Calu3 (cell line): Measurements from ENCODE around the gene SLC16A10. TPM values are rescaled to one million over a fixed set of nuclear protein-coding genes. Genes with fewer than 3 reads are reported as not detected.

Experiments used
- Bru-seq: library from RNA; stranded (reverse); fragments of 400-500 nt; gene quantifications from one replicate; lab custom pipeline; 2021; lab: Mats Ljungman, UMichigan
- BruChase-seq, 2 experiments: library from RNA; stranded (reverse); fragments of 400-500 nt; gene quantifications; one replicate each; lab custom pipeline; 2021; lab: Mats Ljungman, UMichigan
- BruUV-seq: library from RNA; stranded (reverse); fragments of 400-500 nt; replicated peaks from 2 replicates; lab custom pipeline; 2021; lab: Mats Ljungman, UMichigan
- CTCF ChIA-PET: fragments of 300-600 bp; sonication (Branson Sonifier 250); formaldehyde crosslinking; loops from one replicate; lab custom pipeline; 2022; ENCODE audit warnings: antibody characterized with exemption; lab: Charles Lee
- DNase-seq: peaks from one replicate; pipeline ENCODE4 v3.0.0; 2022
- H3K27ac Mint-ChIP-seq: one replicate; pipeline ENCODE4 v1.8.0; 2022; ENCODE audit warnings: mixed read lengths; ENCODE audit not compliant: unreplicated experiment
- H3K27me3 Mint-ChIP-seq: one replicate; pipeline ENCODE4 v1.8.0; 2022; ENCODE audit warnings: mixed read lengths; ENCODE audit not compliant: unreplicated experiment
- H3K36me3 Mint-ChIP-seq: one replicate; pipeline ENCODE4 v1.8.0; 2022; ENCODE audit warnings: mild to moderate bottlenecking, moderate library complexity, mixed read lengths; ENCODE audit not compliant: insufficient read depth, unreplicated experiment
- H3K4me1 Mint-ChIP-seq: one replicate; pipeline ENCODE4 v1.8.0; 2022; ENCODE audit warnings: mild to moderate bottlenecking, low read depth, mixed read lengths; ENCODE audit not compliant: unreplicated experiment
- H3K4me3 Mint-ChIP-seq: one replicate; pipeline ENCODE4 v1.8.0; 2022; ENCODE audit warnings: mild to moderate bottlenecking, low read depth, moderate library complexity, mixed read lengths; ENCODE audit not compliant: unreplicated experiment
- H3K9me3 Mint-ChIP-seq: one replicate; pipeline ENCODE4 v1.8.0; 2022; ENCODE audit warnings: low read depth, mixed read lengths; ENCODE audit not compliant: unreplicated experiment
- intact Hi-C: fragments of 100-400 bp; cut with micrococcal nuclease; formaldehyde crosslinking; loops from one replicate; pipeline ENCODE4 v1.10.0; 2022; ENCODE audit not compliant: unreplicated experiment
- long read RNA-seq: library from polyadenylated mRNA; stranded (forward); transcript quantifications from one replicate; pipeline ENCODE4 v2.0.0, GENCODE V29; 2022
- total RNA-seq: library from RNA; stranded (reverse); gene quantifications from 2 replicates; pipeline ENCODE4 v1.2.3, GENCODE V29; 2022
- TF ChIP-seq, protein P1 (sequence below): fragments of 200-600 bp; IDR thresholded peaks from one replicate; pipeline ENCODE4 v1.8.0; 2022; ENCODE audit warnings: antibody characterized with exemption; ENCODE audit not compliant: unreplicated experiment

The SLC16A10 gene
- 2.6 TPM in 2 replicates for total RNA-seq
- Bru-seq, nascent RNA: percentile 36 among the genes with signal in this experiment
- BruChase-seq, experiment 1, labeled RNA remaining after a 6-hour chase: percentile 33 among the genes with signal in this experiment
- percentile 35 among the genes with signal in this experiment for BruChase-seq, experiment 2, labeled RNA remaining after a 2-hour chase
- long read RNA-seq, partial matches to known transcripts: 0 of 1 reads
- long read RNA-seq, other reads (novel, unspliced or antisense): 0 of 1 reads

GRCh38 chr6:111087106-111087835 lies at the start of gene SLC16A10:
TSS of gene SLC16A10 (plus strand) at chr6:111087503. CDS start at chr6:111087753, 250 bp downstream.
- TF ChIP-seq, protein P1, sequence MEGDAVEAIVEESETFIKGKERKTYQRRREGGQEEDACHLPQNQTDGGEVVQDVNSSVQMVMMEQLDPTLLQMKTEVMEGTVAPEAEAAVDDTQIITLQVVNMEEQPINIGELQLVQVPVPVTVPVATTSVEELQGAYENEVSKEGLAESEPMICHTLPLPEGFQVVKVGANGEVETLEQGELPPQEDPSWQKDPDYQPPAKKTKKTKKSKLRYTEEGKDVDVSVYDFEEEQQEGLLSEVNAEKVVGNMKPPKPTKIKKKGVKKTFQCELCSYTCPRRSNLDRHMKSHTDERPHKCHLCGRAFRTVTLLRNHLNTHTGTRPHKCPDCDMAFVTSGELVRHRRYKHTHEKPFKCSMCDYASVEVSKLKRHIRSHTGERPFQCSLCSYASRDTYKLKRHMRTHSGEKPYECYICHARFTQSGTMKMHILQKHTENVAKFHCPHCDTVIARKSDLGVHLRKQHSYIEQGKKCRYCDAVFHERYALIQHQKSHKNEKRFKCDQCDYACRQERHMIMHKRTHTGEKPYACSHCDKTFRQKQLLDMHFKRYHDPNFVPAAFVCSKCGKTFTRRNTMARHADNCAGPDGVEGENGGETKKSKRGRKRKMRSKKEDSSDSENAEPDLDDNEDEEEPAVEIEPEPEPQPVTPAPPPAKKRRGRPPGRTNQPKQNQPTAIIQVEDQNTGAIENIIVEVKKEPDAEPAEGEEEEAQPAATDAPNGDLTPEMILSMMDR: no peak
- peak; percentile 73 for DNase-seq
- no peaks in the 10 kb centered on the region for H3K27me3 Mint-ChIP-seq
- peak within 1 kb of the TSS; percentile 85 for H3K4me3 Mint-ChIP-seq
- H3K27ac Mint-ChIP-seq: no peak within 1 kb of the TSS
- no TSS peak for BruUV-seq
- intact Hi-C loops: no loop called here
- H3K36me3 Mint-ChIP-seq: peaks cover 19% of the 10 kb centered on the region
- peaks cover 13% of the 10 kb centered on the region for H3K4me1 Mint-ChIP-seq
- CTCF ChIA-PET: interaction anchor here (1.0 kb wide), 1 partner anchor 55 kb away, joined by 7 read pairs; no protein-coding TSS in a partner anchor
- H3K9me3 Mint-ChIP-seq: no peaks in the 10 kb centered on the region

GRCh38 chr6:111038534-111039252 lies 48.6 kb upstream of the SLC16A10 start:
- no peak for DNase-seq
- Mint-ChIP-seq H3K36me3 (no peaks in the 10 kb centered on the region), H3K27me3 (no peaks in the 10 kb centered on the region), H3K9me3 (no peaks in the 10 kb centered on the region), H3K27ac (no peak overlapping the region), H3K4me1 (no peaks in the 10 kb centered on the region), H3K4me3 (no peak overlapping the region)
- no TSS peak for BruUV-seq
- intact Hi-C loops: loop anchor here (10.0 kb wide), 1 partner anchor 1006 kb away; no protein-coding TSS in a partner anchor
- TF ChIP-seq, protein P1: no peak
- CTCF ChIA-PET: interaction anchor here (0.5 to 0.6 kb wide), 2 partner anchors 100 to 506 kb away, joined by 3 to 5 read pairs; no protein-coding TSS in a partner anchor

DNA sequence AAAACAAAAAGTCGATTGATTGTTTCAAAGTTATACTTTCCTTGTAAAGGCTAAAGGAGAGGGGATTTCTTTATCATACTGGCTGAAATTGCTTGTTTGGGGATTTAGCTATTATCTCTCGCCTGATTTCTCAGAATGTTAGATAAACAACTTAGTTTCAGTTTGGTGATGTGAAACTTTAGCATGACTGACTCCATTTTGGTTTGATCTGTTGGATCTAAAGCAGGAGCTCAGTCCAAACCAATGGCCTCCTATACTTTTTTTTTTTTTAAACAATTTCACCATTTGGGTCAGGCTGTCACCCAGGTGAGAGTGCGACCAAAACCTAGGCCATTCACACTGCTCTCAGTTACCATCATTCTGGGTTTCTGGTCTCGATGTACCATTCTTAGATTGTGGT lies 45.4 kb upstream of the SLC16A10 start:
- Mint-ChIP-seq H3K9me3 (no peaks in the 10 kb centered on the region), H3K27me3 (no peaks in the 10 kb centered on the region), H3K4me3 (no peak overlapping the region), H3K4me1 (no peaks in the 10 kb centered on the region), H3K27ac (no peak overlapping the region), H3K36me3 (no peaks in the 10 kb centered on the region)
- CTCF ChIA-PET: interaction anchor here (0.6 to 0.7 kb wide), 2 partner anchors 13 to 168 kb away, joined by 3 to 5 read pairs; no protein-coding TSS in a partner anchor
- intact Hi-C loops: no loop called here
- BruUV-seq: no TSS peak
- no peak for DNase-seq
- TF ChIP-seq, protein P1: no peak

- TF ChIP-seq, protein P1: no peak
- no peaks in the 10 kb centered on the region for H3K27me3 Mint-ChIP-seq
- CTCF ChIA-PET: no interaction called here
- H3K4me3 Mint-ChIP-seq: no peak overlapping the region
- no peaks in the 10 kb centered on the region for H3K9me3 Mint-ChIP-seq
- H3K27ac Mint-ChIP-seq: no peak overlapping the region
- H3K36me3 Mint-ChIP-seq: no peaks in the 10 kb centered on the region
- DNase-seq: no peak
- no TSS peak for BruUV-seq
- no peaks in the 10 kb centered on the region for H3K4me1 Mint-ChIP-seq
- intact Hi-C loops: no loop called here
Measured at GRCh38 chr6:111047244-111047643, 40.1 kb upstream of the SLC16A10 start.
